ENCODE results near the gene EVA1C.
"Not testable (repeated sequence)": the region's sequence is repeated elsewhere in the genome, so short reads cannot be mapped to it uniquely, and the experiment has no call there.

EVA1C gene

GRCh38 chr21:32475162-32475812 lies 62.8 kb downstream of the EVA1C start:
- no peak for DNase-seq

DNA sequence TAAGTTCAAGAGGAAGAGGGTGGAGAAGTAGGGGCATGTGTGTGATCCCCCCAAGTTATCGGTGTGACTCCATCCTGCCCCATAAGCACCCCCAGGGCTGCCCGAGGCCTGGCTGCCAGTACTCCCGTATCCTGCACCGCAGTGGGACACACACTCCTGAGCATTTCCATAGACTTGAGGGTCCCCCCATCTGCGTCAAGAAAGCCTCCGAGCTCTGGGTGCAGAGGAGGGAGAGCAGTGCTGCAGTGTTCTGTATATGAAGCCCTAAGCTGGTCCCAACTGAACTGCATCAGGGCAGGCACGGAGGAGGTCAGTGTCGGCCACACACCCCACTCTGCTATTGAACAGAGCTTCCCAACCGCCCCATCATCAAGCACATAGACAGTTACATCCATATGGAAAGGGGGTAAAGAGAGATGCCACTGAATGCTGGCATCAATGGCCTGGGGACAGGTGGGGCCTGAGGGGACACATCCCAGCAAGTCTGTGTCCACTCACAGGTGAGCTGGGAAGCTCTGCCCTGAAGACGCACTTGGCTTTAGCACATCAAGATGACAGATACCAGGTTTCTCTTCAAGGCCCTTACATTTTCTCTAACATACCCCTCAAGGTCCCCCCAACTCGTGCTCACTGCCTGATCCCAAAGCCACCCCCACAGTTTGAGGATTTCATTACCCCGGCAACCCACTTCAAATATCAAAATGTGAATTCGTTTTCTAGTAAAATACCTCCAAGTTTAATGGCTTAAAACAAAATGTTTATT lies 64.3 kb downstream of the EVA1C start:
- no peak for DNase-seq
- in situ Hi-C loops (cut with HindIII; ENCODE audit: low pct_ligation_motif_present, low pct_unique_long_range_greater_than_20kb, low sequenced_read_pairs) = no loop called here

More at GRCh38 chr21:32475162-32475812, 62.8 kb downstream of the EVA1C start:
- in situ Hi-C loops (cut with HindIII; ENCODE audit: low pct_ligation_motif_present, low pct_unique_long_range_greater_than_20kb, low sequenced_read_pairs) = no loop called here

- in situ Hi-C loops (cut with HindIII; ENCODE audit: low pct_ligation_motif_present, low pct_unique_long_range_greater_than_20kb, low sequenced_read_pairs) = no loop called here
- no peak for DNase-seq
These were observed 64.9 kb downstream of the EVA1C start for GRCh38 chr21:32477424-32477745.

DNA sequence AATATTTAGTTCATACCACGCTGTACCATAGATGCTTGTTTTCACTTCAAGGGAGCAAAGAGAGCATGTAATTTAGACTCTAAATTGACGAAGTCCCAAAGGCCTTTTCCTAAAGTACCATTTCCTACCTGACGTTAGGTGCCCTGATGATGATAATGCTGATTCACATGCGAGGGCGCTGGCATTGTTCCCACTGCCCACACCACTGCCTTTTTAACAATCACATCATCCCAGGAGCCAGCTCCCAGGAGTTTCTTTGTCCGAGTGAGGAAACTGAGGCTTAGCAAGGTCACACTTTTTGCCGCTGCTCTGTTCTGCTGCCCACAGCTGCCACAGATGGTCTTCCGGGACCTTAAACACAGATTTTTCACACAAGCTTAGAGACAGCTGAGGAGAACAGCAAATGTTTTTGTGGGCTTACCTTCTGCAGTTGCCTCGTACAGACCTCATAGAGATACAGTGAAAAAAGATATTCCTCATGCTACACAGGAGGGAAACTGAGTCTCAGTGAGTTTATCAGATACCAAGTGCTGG lies 69.4 kb downstream of the EVA1C start:
- in situ Hi-C loops (cut with HindIII; ENCODE audit: low pct_ligation_motif_present, low pct_unique_long_range_greater_than_20kb, low sequenced_read_pairs) = no loop called here
- no peak for DNase-seq

- no peak for DNase-seq
- in situ Hi-C loops (cut with HindIII; ENCODE audit: low pct_ligation_motif_present, low pct_unique_long_range_greater_than_20kb, low sequenced_read_pairs) = no loop called here
These were observed 70.2 kb downstream of the EVA1C start for GRCh38 chr21:32482565-32483292.

GRCh38 chr21:32483293-32483595 lies 70.7 kb downstream of the EVA1C start:
- in situ Hi-C loops (cut with HindIII; ENCODE audit: low pct_ligation_motif_present, low pct_unique_long_range_greater_than_20kb, low sequenced_read_pairs) = no loop called here
- no peak for DNase-seq

- DNase-seq = no peak
- in situ Hi-C loops (cut with HindIII; ENCODE audit: low pct_ligation_motif_present, low pct_unique_long_range_greater_than_20kb, low sequenced_read_pairs) = no loop called here
These were observed 72.3 kb downstream of the EVA1C start for GRCh38 chr21:32484706-32485380.

GRCh38 chr21:32492376-32492775 lies 79.9 kb downstream of the EVA1C start:
- in situ Hi-C loops (cut with HindIII; ENCODE audit: low pct_ligation_motif_present, low pct_unique_long_range_greater_than_20kb, low sequenced_read_pairs) = no loop called here
- no peak for DNase-seq

- DNase-seq = no peak
- in situ Hi-C loops (cut with HindIII; ENCODE audit: low pct_ligation_motif_present, low pct_unique_long_range_greater_than_20kb, low sequenced_read_pairs) = no loop called here
These were observed 82.6 kb downstream of the EVA1C start for GRCh38 chr21:32494934-32495709.

GRCh38 chr21:32496568-32496967 lies 84.1 kb downstream of the EVA1C start:
- DNase-seq = no peak

DNA sequence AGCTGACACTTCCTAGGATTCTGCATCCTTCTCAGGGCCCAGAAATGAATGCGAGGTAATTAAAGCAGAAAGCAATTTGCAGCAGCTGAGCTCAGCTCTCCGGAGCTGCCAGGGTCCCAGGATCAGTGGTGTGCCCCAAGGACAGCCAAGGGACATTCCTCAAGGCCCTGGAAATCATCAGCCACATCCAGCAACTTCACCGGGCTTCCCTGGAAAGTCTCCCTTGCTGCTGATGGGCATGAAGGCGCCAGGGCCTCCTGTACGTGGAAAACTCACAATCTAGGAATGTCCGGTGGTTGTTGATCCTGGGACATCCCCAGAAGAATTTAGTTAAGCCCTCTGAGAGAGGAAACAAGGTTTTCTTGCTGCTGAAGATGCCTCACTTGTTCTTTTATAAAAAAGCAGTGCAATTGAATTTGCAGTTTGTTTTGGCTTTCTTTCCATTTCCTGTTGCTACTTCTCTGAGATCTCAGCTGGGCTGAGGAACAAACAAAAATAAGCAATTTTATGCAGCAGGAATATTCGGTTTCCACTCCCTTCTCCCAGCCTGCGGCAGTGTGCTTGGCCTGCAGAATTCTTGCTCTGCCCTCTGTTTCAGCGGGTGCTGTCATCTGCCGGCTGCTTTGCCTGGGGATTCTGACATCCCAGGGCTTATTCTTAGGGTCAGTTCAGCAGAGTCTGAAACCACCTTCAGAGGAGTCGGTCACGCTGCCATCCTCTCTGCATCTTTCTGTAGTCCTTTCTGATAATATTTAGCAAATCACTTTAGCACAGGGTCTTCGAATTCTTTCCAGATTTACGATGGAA lies 86.9 kb downstream of the EVA1C start:
- DNase-seq = no peak
- in situ Hi-C loops (cut with HindIII; ENCODE audit: low pct_ligation_motif_present, low pct_unique_long_range_greater_than_20kb, low sequenced_read_pairs) = no loop called here

More at GRCh38 chr21:32496568-32496967, 84.1 kb downstream of the EVA1C start:
- in situ Hi-C loops (cut with HindIII; ENCODE audit: low pct_ligation_motif_present, low pct_unique_long_range_greater_than_20kb, low sequenced_read_pairs) = no loop called here

GRCh38 chr21:32503641-32504040 lies 91.1 kb downstream of the EVA1C start:
- in situ Hi-C loops (cut with HindIII; ENCODE audit: low pct_ligation_motif_present, low pct_unique_long_range_greater_than_20kb, low sequenced_read_pairs); DNase-seq: not testable (repeated sequence)

GRCh38 chr21:32505767-32506166 lies 93.3 kb downstream of the EVA1C start:
- DNase-seq; in situ Hi-C loops (cut with HindIII; ENCODE audit: low pct_ligation_motif_present, low pct_unique_long_range_greater_than_20kb, low sequenced_read_pairs): not testable (repeated sequence)

- in situ Hi-C loops (cut with HindIII; ENCODE audit: low pct_ligation_motif_present, low pct_unique_long_range_greater_than_20kb, low sequenced_read_pairs); DNase-seq: not testable (repeated sequence)
These were observed 94.0 kb downstream of the EVA1C start for GRCh38 chr21:32506411-32506965.

GRCh38 chr21:32507342-32507919 lies 94.9 kb downstream of the EVA1C start:
- DNase-seq = no peak
- in situ Hi-C loops (cut with HindIII; ENCODE audit: low pct_ligation_motif_present, low pct_unique_long_range_greater_than_20kb, low sequenced_read_pairs) = no loop called here

GRCh38 chr21:32508036-32508435 lies 95.5 kb downstream of the EVA1C start:
- in situ Hi-C loops (cut with HindIII; ENCODE audit: low pct_ligation_motif_present, low pct_unique_long_range_greater_than_20kb, low sequenced_read_pairs); DNase-seq: not testable (repeated sequence)

GRCh38 chr21:32508558-32508957 lies 96.1 kb downstream of the EVA1C start:
- in situ Hi-C loops (cut with HindIII; ENCODE audit: low pct_ligation_motif_present, low pct_unique_long_range_greater_than_20kb, low sequenced_read_pairs) = no loop called here
- no peak for DNase-seq

All from ACHN (cell line).